ENCODE results near the gene NAALADL2.

GRCh38 chr3:175200391-175201095 lies 341.4 kb downstream of the NAALADL2 start:
- TF ChIP-seq CTCF (conservative IDR thresholded peaks at IDR 0.05 in 1 of 2, IDR thresholded peaks at IDR 0.05 in 1 of 2; ENCODE audit: low read depth in 1 of 2, low read length in 2 of 2) (no peak), EZH2 (IDR thresholded peaks at IDR 0.05; ENCODE audit: low read length, missing control alignments) (no peak)
